CD4-positive, alpha-beta T cell treated with Interleukin-12 subunit alpha and Interleukin-12 subunit beta, for 1 hour (primary cell): ENCODE data around the gene SPDEF.

Experiments
- DNase-seq: peaks from one replicate; pipeline ENCODE4 v3.0.0-alpha.2; 2020

SPDEF gene

GRCh38 chr6:34583461-34583860 lies 27.3 kb upstream of the SPDEF start:
- DNase-seq: no peak

- no peak for DNase-seq
Observed at GRCh38 chr6:34581561-34581920, 25.4 kb upstream of the SPDEF start.

GRCh38 chr6:34580707-34581560 lies 24.8 kb upstream of the SPDEF start:
- no peak for DNase-seq

GRCh38 chr6:34578445-34579262 lies 22.5 kb upstream of the SPDEF start:
- no peak for DNase-seq

- no peak for DNase-seq
Observed at GRCh38 chr6:34576286-34576955, 20.3 kb upstream of the SPDEF start.

GRCh38 chr6:34575326-34575725 lies 19.2 kb upstream of the SPDEF start:
- DNase-seq: no peak

DNA sequence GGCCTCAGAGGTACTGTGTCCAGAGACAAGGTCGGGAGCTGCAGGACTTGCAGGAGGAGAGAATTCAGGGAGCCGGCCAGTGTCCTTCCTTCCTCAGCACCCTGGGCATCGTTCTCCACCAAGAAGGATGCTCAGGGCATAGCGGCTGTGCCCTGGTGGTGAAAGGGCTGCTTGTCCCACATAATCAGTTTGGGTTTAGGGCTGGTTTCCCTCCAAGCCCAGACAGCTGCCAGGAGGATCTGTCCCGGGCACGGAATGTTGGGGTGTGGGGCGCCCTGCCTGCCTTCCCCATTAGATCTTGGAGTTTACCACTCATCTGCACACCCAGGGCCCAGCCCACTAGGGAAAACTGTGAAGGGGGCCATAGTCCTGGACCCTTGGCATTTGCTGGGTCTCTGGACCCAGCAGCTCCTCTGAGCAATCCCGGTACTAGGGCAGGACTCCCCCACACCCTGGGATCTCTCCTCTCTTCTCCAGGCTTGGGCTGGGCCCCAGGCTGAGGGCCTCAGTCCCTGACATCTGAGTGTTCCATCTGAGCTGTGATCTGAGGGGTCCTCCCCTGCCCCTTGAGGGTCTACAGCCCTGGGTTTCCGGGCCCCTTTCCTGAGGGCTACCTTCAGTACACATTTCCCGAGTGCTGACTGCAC lies 18.6 kb upstream of the SPDEF start:
- DNase-seq: no peak

- no peak for DNase-seq
Observed at GRCh38 chr6:34573567-34574183, 17.5 kb upstream of the SPDEF start.

GRCh38 chr6:34572585-34572984 lies 16.5 kb upstream of the SPDEF start:
- DNase-seq: no peak

GRCh38 chr6:34572021-34572420 lies 15.9 kb upstream of the SPDEF start:
- no peak for DNase-seq

- DNase-seq: no peak
Observed at GRCh38 chr6:34571388-34571787, 15.3 kb upstream of the SPDEF start.

DNA sequence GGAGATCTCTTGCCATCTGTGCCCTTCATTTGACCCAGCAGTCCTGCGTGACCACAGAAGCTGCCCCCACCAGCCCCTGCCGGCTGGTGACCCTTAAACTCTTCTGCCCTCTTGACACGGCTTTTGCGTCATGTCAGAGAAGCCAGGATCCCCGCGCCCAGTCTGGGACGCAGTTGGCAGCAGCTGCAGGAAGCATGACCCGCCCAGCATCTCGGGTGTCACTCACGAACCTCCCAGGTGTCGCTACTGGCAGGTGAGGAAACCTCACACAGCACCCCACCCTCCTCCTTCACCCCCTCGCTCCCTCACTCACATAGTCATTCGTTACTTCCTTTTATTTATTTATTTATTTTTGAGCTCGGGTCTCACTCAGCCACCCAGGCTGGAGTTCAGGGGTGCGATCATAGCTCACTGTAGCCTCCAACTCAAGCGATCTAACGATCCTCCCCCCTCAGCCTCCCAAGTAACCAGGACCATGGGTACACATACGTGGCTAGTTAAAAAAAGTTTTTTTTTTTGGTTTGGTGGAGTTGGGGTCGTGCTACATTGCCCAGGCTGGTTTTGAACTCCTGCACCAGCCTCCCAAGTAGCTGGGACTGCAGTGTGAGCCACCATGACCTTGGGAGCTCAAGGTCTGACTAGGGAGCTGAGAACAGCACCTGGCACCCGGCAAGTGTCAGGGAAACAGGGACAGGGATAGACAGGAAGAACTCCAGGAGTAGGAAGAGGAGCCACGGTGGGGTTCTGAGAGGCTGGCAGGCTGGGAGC lies 14.1 kb upstream of the SPDEF start:
- no peak for DNase-seq

GRCh38 chr6:34569361-34569973 lies 13.3 kb upstream of the SPDEF start:
- DNase-seq: no peak

DNA sequence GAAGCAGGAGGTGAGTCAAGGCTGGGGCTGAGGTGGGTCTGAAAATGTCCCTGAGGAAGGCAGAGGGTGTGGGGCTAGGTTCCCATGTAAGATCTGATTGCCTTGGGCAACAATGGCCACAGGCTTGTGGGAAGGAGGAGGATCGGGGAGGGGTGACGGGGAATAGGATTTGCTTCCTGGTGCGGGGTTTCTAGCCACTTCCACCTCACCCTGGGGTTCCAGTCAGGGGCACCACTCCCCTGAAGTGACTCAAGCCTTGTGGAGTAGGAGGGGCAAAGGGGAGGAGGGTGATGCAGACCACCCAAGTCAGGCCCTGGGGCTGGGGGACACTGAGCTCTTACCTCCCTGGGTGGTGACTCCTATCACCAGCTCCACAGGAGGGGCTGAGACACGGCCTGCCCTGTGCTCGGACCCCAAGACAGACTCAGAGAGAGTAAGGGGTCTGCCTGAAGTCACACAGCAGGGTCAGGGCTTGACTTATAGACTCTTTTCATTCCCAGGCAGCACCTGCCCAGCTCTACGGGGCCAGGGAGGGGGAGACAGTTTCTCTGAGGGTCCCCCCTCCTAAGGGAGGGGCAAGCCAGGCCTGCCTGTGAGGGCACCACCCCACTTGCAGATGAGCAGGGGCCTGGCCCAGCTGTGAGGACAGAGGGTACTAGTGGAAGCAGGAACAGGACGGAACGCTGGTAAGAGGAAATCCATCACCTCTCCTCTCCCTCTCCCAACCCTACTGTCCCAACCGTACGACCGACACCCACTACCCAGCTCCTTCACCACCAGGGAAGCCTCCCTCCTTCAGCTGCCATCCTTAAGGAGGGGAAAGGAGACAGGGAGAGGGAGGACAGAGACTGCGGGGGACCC lies 12.4 kb upstream of the SPDEF start:
- no peak for DNase-seq

DNA sequence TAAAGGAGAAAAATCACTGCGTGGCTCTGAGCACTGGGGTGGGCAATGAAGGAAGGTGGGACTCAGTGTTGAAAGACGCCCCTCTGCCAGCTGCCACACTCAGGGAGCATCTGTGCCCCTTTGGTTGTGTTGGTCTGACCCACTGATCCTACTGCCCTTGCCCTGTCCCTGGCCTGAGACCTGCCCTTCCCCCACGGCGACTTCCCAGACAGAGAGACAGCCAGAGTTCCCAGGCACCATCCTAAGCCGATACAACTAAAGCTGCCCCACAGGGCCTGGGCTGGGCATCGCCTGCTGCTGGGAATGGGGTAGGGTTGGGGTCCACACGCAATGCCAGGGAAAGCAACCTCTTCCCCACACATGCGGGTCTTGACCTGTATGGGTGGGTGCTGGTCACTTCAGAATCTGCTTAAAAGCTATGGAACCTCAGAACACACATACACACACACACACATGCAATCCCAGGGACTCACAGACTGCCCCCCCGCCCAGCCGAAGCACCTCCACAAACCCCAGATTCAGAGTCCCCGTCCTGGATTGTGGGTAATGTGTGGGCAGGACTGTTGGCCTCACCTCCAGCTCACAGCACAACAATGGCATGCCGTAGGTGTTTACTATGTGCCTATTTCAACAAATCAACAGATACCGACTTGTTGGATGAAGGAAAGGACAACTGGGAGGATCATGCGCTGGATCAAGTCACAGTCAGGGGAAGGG lies 10.9 kb upstream of the SPDEF start:
- DNase-seq: no peak

- DNase-seq: no peak
Observed at GRCh38 chr6:34565722-34566137, 9.6 kb upstream of the SPDEF start.

DNA sequence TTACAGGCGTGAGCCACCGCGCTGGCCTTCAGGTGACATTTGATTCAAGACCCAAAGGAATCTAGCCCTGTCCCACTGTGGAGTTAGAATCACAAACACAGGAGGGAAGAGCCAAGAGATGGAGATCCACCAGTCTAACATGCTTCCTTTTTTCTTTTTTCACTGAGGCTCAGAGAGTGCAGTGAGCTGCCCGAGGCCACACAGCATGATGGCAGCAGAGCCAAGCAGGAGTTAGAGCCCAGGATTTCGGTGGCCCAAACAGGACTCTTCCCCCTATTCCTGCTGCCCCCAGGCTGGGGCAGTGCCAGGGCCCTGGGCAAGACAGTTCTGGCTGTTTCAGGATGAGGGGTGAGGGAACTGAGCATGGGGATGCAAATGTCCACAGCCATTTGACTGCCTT lies 8.1 kb upstream of the SPDEF start:
- DNase-seq: no peak

DNA sequence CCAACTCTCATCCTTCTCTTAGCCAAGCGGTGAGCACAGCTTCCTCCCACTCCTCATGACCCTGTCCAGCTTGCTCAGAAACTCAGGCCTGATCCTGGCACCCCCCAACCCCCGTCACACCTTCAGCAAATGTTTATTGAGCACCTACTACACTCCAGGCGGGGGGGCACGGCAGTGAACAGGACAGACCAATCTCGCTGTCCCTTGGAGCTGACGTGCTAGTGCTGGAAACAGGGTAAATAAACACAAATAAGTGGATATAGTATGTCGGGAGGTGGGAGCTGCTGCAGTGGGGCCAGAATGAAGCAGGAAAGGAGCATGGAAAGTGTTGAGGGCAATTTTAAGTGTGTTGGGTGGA lies 7.4 kb upstream of the SPDEF start:
- no peak for DNase-seq

GRCh38 chr6:34562861-34563512 lies 6.9 kb upstream of the SPDEF start:
- DNase-seq: no peak
